Ureter (tissue), 1 donor: Measurements from ENCODE around the gene AP5B1. TPM values are rescaled to one million over a fixed set of nuclear protein-coding genes. Genes with fewer than 3 reads are reported as not detected.
A peak's percentile ranks its signal among the peaks of the same experiment; 100 is the strongest.

Source experiments
- DNase-seq: peaks from one replicate; pipeline ENCODE4 v3.0.0-alpha.2; 2020; ENCODE audit warnings: low spot score
- total RNA-seq: library from RNA; stranded (reverse); gene quantifications from one replicate; pipeline ENCODE4 v1.2.4, GENCODE V29; 2023
- donor health status: DM: yes; HTN: yes; CAD: no.

AP5B1 gene
- total RNA-seq, 1 donor from 2014 or later, result 13.5 TPM

GRCh38 chr11:65786008-65786785, 5.4 kb upstream of the AP5B1 start:
- DNase-seq, result no peak

- no peak for DNase-seq
Measured at GRCh38 chr11:65785319-65786007, 4.7 kb upstream of the AP5B1 start.

- DNase-seq, result no peak
Measured at GRCh38 chr11:65782816-65783228, 2.0 kb upstream of the AP5B1 start.

GRCh38 chr11:65781962-65782815, 1.4 kb upstream of the AP5B1 start:
- DNase-seq, result no peak

GRCh38 chr11:65781152-65781961, 581 bp upstream of the AP5B1 start:
- DNase-seq, result no peak

- DNase-seq, result peak; percentile 75
Measured at GRCh38 chr11:65779919-65780769, 632 bp downstream of the AP5B1 start.

GRCh38 chr11:65779669-65779918, 1.2 kb downstream of the AP5B1 start:
- no peak for DNase-seq

- DNase-seq, result peak; percentile 41
Measured at GRCh38 chr11:65778901-65779668, 1.7 kb downstream of the AP5B1 start.

GRCh38 chr11:65778431-65778900, 2.3 kb downstream of the AP5B1 start:
- DNase-seq, result no peak

GRCh38 chr11:65777821-65778361, 2.9 kb downstream of the AP5B1 start:
- no peak for DNase-seq

- no peak for DNase-seq
Measured at GRCh38 chr11:65777241-65777640, 3.5 kb downstream of the AP5B1 start.

- DNase-seq, result no peak
Measured at GRCh38 chr11:65776710-65777141, 4.0 kb downstream of the AP5B1 start.

GRCh38 chr11:65776196-65776595, 4.6 kb downstream of the AP5B1 start:
- DNase-seq, result no peak

GRCh38 chr11:65774525-65775306, 6.1 kb downstream of the AP5B1 start:
- DNase-seq, result no peak

GRCh38 chr11:65773784-65774411, 6.9 kb downstream of the AP5B1 start:
- no peak for DNase-seq

GRCh38 chr11:65771589-65772112, 9.1 kb downstream of the AP5B1 start:
- DNase-seq, result no peak

GRCh38 chr11:65770951-65771567, 9.7 kb downstream of the AP5B1 start:
- no peak for DNase-seq
